ENCODE data around the gene SRSF6. TPM values are rescaled to one million over a fixed set of nuclear protein-coding genes. Genes with fewer than 3 reads are reported as not detected.
A peak's percentile ranks its signal among the peaks of the same experiment; 100 is the strongest.
"Not testable (repeated sequence)": the region's sequence is repeated elsewhere in the genome, so short reads cannot be mapped to it uniquely, and the experiment has no call there.

SRSF6 gene
- total RNA-seq, 1 donor from 2014 or later = 68.1 TPM

DNA sequence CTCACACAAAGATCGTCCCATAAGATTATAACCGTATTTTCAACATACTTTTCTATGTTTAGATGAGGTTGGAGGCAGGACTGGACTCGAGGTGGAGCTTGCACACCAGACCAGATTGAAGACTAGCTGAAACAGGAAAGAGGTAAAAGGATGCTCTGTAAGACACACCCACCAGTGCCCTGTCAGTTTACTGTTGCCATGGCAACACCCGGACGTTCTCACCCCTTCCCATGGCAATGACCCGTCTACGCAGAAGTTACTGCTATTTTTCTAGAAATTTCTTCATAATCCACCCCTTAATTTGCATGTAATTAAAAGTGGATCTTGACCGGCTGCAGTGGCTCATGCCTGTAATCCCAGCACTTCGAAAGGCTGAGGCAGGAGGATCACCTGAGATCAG lies 13.6 kb upstream of the SRSF6 start:
- no peak for DNase-seq (ENCODE audit: low read depth)
- TF ChIP-seq, protein P1, sequence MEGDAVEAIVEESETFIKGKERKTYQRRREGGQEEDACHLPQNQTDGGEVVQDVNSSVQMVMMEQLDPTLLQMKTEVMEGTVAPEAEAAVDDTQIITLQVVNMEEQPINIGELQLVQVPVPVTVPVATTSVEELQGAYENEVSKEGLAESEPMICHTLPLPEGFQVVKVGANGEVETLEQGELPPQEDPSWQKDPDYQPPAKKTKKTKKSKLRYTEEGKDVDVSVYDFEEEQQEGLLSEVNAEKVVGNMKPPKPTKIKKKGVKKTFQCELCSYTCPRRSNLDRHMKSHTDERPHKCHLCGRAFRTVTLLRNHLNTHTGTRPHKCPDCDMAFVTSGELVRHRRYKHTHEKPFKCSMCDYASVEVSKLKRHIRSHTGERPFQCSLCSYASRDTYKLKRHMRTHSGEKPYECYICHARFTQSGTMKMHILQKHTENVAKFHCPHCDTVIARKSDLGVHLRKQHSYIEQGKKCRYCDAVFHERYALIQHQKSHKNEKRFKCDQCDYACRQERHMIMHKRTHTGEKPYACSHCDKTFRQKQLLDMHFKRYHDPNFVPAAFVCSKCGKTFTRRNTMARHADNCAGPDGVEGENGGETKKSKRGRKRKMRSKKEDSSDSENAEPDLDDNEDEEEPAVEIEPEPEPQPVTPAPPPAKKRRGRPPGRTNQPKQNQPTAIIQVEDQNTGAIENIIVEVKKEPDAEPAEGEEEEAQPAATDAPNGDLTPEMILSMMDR (IDR thresholded peaks at IDR 0.05; ENCODE audit: insufficient read depth, low read length, poor library complexity, severe bottlenecking) = no peak
- no peak overlapping the region for H3K4me3 ChIP-seq (ENCODE audit: low read depth, low read length)

DNA sequence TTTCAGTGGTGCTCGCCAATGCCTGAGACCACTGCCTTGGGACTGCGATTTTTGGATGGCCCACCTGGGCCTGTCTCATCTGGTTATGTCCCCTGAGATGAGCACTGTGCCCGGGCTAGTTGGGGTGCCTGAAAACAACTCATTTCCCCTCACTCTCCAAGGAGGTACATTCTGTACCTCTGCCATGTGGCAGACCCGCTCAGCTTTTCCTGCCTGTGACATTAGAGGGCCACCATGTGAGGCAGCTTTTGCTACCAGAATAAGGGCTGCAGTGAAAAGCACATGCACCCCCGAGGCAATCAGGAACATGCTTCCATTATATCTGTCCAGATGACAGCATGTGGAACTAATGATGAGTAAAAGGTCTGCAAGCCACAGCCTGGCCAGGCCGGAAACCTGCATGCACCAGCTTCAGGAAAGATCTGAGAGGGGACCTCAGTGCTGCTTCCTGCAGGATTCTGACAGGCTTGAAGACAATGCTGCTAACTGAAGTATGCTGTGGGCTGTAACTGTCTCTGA lies 11.3 kb upstream of the SRSF6 start:
- TF ChIP-seq, protein P1 (IDR thresholded peaks at IDR 0.05; ENCODE audit: insufficient read depth, low read length, poor library complexity, severe bottlenecking) = no peak
- DNase-seq (ENCODE audit: low read depth) = no peak
- H3K36me3 ChIP-seq (ENCODE audit: control insufficient read depth, insufficient read depth, low read length) = no peaks in the 10 kb centered on the region
- no peak overlapping the region for H3K4me3 ChIP-seq (ENCODE audit: low read depth, low read length)
- peaks cover 3% of the 10 kb centered on the region for H3K27me3 ChIP-seq (ENCODE audit: control insufficient read depth, insufficient read depth, low read length)

More for the DNA sequence above, 13.6 kb upstream of the SRSF6 start:
- no peaks in the 10 kb centered on the region for H3K36me3 ChIP-seq (ENCODE audit: control insufficient read depth, insufficient read depth, low read length)
- no peaks in the 10 kb centered on the region for H3K27me3 ChIP-seq (ENCODE audit: control insufficient read depth, insufficient read depth, low read length)

DNA sequence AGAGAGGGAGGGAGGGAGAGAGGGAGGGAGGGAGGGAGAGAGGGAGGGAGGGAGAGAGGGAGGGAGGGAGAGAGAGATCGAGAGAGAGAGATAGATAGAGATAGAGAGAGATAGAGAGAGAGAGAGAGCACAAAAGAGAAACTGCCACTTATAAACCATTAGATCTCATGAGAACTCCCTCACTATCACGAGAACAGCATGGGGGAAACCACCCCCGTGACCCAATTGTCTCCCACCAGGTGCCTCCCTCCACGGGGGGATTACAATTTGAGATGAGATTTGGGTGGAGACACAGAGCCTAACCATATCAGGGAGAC lies 9.3 kb upstream of the SRSF6 start:
- DNase-seq (ENCODE audit: low read depth); H3K4me3 ChIP-seq (ENCODE audit: low read depth, low read length); H3K27me3 ChIP-seq (ENCODE audit: control insufficient read depth, insufficient read depth, low read length); H3K36me3 ChIP-seq (ENCODE audit: control insufficient read depth, insufficient read depth, low read length): not testable (repeated sequence)

DNA sequence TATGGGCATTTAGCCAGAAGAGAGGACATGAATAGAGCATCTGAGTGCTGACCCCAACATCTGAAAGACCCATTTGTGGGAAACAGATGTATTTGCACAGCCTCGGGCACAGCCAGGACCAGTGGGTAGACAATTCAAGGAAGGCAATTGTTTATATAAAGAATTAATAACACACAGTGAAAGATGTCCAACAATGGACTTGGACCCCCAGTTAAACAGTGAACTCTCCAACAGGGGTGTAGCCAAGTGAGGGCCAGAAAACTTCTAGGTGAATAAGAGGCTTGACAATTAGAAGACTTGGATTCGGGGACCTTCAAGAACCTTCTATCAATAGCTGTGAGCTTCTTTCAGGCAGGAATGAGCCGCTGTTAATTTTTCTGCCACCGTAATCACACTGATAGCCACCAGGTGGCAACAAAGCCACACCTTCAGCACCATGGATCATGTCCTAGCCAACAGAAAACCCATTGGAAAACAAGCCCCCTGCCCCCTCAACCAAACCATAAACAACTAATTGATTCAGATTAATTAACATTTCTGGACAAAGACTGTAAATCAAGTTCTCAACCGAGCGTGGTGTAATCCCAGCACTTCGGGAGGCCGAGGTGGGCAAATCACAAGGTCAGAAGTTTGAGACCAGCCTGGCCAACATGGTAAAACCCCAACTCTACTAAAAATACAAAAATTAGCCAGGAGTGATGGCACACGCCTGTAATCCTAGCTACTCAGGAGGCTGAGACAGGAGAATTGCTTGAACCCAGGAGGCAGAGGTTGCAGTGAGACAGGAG lies 8.8 kb upstream of the SRSF6 start:
- H3K36me3 ChIP-seq (ENCODE audit: control insufficient read depth, insufficient read depth, low read length) = no peaks in the 10 kb centered on the region
- no peak overlapping the region for H3K4me3 ChIP-seq (ENCODE audit: low read depth, low read length)
- TF ChIP-seq, protein P1 (IDR thresholded peaks at IDR 0.05; ENCODE audit: insufficient read depth, low read length, poor library complexity, severe bottlenecking) = peak; percentile 80
- peaks cover 3% of the 10 kb centered on the region for H3K27me3 ChIP-seq (ENCODE audit: control insufficient read depth, insufficient read depth, low read length)
- no peak for DNase-seq (ENCODE audit: low read depth)

DNA sequence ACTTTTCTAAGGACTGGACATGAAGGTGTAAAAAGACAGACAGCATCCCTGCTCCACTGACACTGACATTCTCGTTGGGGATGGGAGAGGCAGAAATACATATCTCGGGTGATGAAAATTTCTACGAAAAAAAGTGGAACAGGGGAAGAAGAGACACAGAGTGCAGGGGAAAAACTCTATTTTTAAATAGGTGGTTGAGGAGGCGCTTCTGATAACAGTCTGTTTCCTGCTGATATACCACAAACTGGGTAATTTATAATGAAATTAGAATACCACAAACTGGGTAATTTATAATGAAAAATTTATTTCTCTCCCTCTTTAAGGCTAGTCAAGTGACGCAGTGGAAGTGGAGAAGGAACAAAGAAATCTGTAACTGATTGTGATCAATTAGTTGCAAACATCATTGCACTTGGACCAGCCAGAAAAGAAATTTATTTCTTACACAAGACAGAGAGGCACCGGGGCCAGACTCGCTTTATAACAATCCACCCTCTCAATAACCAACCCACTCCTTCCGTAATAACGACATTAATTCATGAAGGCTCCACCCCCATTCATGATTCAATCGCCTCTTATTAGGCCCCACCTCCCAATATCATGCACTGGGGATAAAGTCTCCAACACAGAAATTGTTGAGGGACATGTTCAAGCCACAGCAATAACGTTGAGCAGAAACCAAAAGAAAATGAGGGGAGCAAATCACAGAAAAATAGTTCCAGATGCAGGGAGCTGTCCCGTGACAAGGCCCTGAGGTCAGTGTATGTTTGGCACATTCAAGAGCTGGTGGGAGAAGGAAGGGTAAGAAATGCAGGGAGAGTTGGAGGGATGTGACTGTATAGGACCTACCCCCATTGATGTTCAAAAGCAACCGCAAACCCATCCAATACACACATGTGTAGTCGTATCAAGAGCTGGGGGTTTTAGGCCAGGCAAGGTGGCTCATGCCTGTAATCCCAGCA lies 6.6 kb upstream of the SRSF6 start:
- TF ChIP-seq, protein P1 (IDR thresholded peaks at IDR 0.05; ENCODE audit: insufficient read depth, low read length, poor library complexity, severe bottlenecking) = no peak
- Histone ChIP-seq H3K36me3 (ENCODE audit: control insufficient read depth, insufficient read depth, low read length) (no peaks in the 10 kb centered on the region), H3K27me3 (ENCODE audit: control insufficient read depth, insufficient read depth, low read length) (peaks cover 3% of the 10 kb centered on the region), H3K4me3 (ENCODE audit: low read depth, low read length) (no peak overlapping the region)
- DNase-seq (ENCODE audit: low read depth) = no peak
